Upper lobe of left lung (tissue), 6 donors: Measurements from ENCODE around the gene MIAT. TPM values are rescaled to one million over a fixed set of nuclear protein-coding genes. Genes with fewer than 3 reads are reported as not detected.
A peak's percentile ranks its signal among the peaks of the same experiment; 100 is the strongest.

Source experiments
- ATAC-seq, 2 donors: fragments of 200-7000 bp; cut with Tn5 transposase; one replicate each; pipeline ENCODE4 v1.9.1; 2022; ENCODE audit warnings: mild to moderate bottlenecking in 2 of 2, moderate library complexity in 2 of 2; ENCODE audit not compliant: low FRiP score in 2 of 2
- DNase-seq, 2 donors: peaks; one replicate each; pipeline ENCODE4 v3.0.0-alpha.2; 2019 to 2020
- H3K27ac ChIP-seq, 4 donors: fragments of 200-600 bp; sonication (generic); one replicate each; pipeline ENCODE4 v1.5.1; 2016 to 2019
- H3K27me3 ChIP-seq, 4 donors: fragments of 200-600 bp; sonication (generic); one replicate each; pipeline ENCODE4 v1.5.1; 2017 to 2019
- H3K36me3 ChIP-seq, 4 donors: fragments of 200-600 bp; sonication (generic); one replicate each; pipeline ENCODE4 v1.5.1; 2016 to 2019
- H3K4me1 ChIP-seq, 4 donors: fragments of 200-600 bp; sonication (generic); one replicate each; pipeline ENCODE4 v1.5.1; 2018 to 2019
- H3K4me3 ChIP-seq, 4 donors: fragments of 200-600 bp; sonication (generic); one replicate each; pipeline ENCODE4 v1.5.1; 2017 to 2019; ENCODE audit warnings: mild to moderate bottlenecking in 2 of 4, moderate library complexity in 1 of 4
- H3K9me3 ChIP-seq, 4 donors: fragments of 200-600 bp; sonication (generic); one replicate each; pipeline ENCODE4 v1.5.1; 2018 to 2019
- CTCF ChIP-seq, 6 experiments: fragments of 450-650 bp in 4 of 6; fragments of 200-600 bp in 2 of 6; sonication (generic) in 2 of 6; IDR thresholded peaks; one replicate each; pipeline ENCODE4 v1.5.1; 2016 to 2019; ENCODE audit warnings: antibody characterized with exemption in 6 of 6
- EP300 ChIP-seq, 4 donors: sonication (generic); formaldehyde crosslinking; IDR thresholded peaks; one replicate each; pipeline ENCODE4 v1.5.1; 2017; ENCODE audit warnings: antibody characterized with exemption in 4 of 4, control low read depth in 2 of 4
- POLR2A ChIP-seq, 4 donors: fragments of 450-650 bp; IDR thresholded peaks; one replicate each; pipeline ENCODE4 v1.5.1; 2016 to 2017; ENCODE audit warnings: antibody characterized with exemption in 4 of 4, mild to moderate bottlenecking in 2 of 4
- POLR2AphosphoS5 ChIP-seq, 2 donors: sonication (generic); formaldehyde crosslinking; IDR thresholded peaks; one replicate each; pipeline ENCODE4 v1.5.1; 2017; ENCODE audit warnings: antibody characterized with exemption in 2 of 2
- WGBS, 2 donors: methylation state at CpG; one replicate each; pipeline ENCODE4 v1.1.5; 2017 to 2018; 5-methylcytosine and 5-hydroxymethylcytosine counted together
- total RNA-seq, 6 donors: library from RNA; depleted of rRNA in 4 of 6; stranded (reverse); fragments of >200 nt in 4 of 6; gene quantifications; one replicate each; pipeline versions ENCODE4 v1.1.0 to v1.2.1, GENCODE V29; 2016 to 2021
- donor health status: DM: no; HTN: no; CAD: no; lungs with moderate emphysema.
- donor health status: DM: no; HTN: yes; CAD: no; lungs with severe emphysema.

MIAT gene
- total RNA-seq, 6 donors from 2014 or later = 3.0 to 24.1 (median 6.1) TPM

- TF ChIP-seq POLR2AphosphoS5 (IDR thresholded peaks at IDR 0.05) = no peak
- TF ChIP-seq EP300 (IDR thresholded peaks at IDR 0.05) = no peak
- no peak for TF ChIP-seq POLR2A (IDR thresholded peaks at IDR 0.05)
- no peak for TF ChIP-seq CTCF (IDR thresholded peaks at IDR 0.05)
- Histone ChIP-seq H3K9me3 (no peaks in the 10 kb centered on the region), H3K4me3 (no peak overlapping the region), H3K27ac (no peak overlapping the region), H3K36me3 (no peaks in the 10 kb centered on the region), H3K4me1 (peaks cover 12 to 19% (median 14%) of the 10 kb centered on the region in 4 donors), H3K27me3 (no peaks in the 10 kb centered on the region)
- no peak for ATAC-seq
- no peak for DNase-seq
- WGBS, 2 donors = 78 to 84% methylated on average over 12 to 13 of the region's 13 CpGs
These were observed 9.8 kb downstream of the MIAT start for GRCh38 chr22:26667140-26667539.

GRCh38 chr22:26669060-26669481 is 11.7 kb downstream of the MIAT start:
- peaks cover 24 to 30% (median 25%) of the 10 kb centered on the region in 4 donors for H3K4me1 ChIP-seq
- no peak overlapping the region for H3K27ac ChIP-seq
- no peak overlapping the region for H3K4me3 ChIP-seq
- TF ChIP-seq CTCF (IDR thresholded peaks at IDR 0.05) (peak in 2 of 6 experiments; percentile 11 to 30), POLR2AphosphoS5 (IDR thresholded peaks at IDR 0.05) (no peak)
- no peaks in the 10 kb centered on the region for H3K27me3 ChIP-seq
- no peaks in the 10 kb centered on the region for H3K36me3 ChIP-seq
- 41 to 42% methylated on average over 2 of the region's 2 CpGs for WGBS, 2 donors
- DNase-seq = no peak
- ATAC-seq = no peak
- no peaks in the 10 kb centered on the region for H3K9me3 ChIP-seq

- Histone ChIP-seq H3K9me3 (no peaks in the 10 kb centered on the region), H3K4me1 (peaks cover 35 to 44% (median 37%) of the 10 kb centered on the region in 4 donors), H3K27me3 (no peaks in the 10 kb centered on the region), H3K27ac (peak overlapping the region in 3 of 4 donors; percentile 93 to 100 (median 95)), H3K36me3 (no peaks in the 10 kb centered on the region), H3K4me3 (no peak overlapping the region)
- 87% methylated on average over 4 of the region's 4 CpGs for WGBS, 2 donors
- no peak for TF ChIP-seq POLR2A (IDR thresholded peaks at IDR 0.05)
- no peak for TF ChIP-seq CTCF (IDR thresholded peaks at IDR 0.05)
- TF ChIP-seq EP300 (IDR thresholded peaks at IDR 0.05) = no peak
- TF ChIP-seq POLR2AphosphoS5 (IDR thresholded peaks at IDR 0.05) = no peak
- no peak for ATAC-seq
- DNase-seq = no peak
These were observed 13.1 kb downstream of the MIAT start for GRCh38 chr22:26670459-26670858.

GRCh38 chr22:26671317-26672059 is 14.1 kb downstream of the MIAT start:
- ATAC-seq (no peak), DNase-seq (peak; percentile 31 to 79)
- TF ChIP-seq EP300 (IDR thresholded peaks at IDR 0.05) (no peak), POLR2AphosphoS5 (IDR thresholded peaks at IDR 0.05) (no peak), CTCF (IDR thresholded peaks at IDR 0.05) (no peak), POLR2A (IDR thresholded peaks at IDR 0.05) (no peak)
- 64 to 81% methylated on average over 6 to 15 of the region's 15 CpGs for WGBS, 2 donors
- peaks cover 35 to 50% (median 38%) of the 10 kb centered on the region in 4 donors for H3K4me1 ChIP-seq
- peak overlapping the region in 2 of 4 donors; percentile 70 to 89 for H3K4me3 ChIP-seq
- H3K27ac ChIP-seq = peak overlapping the region; percentile 93 to 100 (median 97)
- H3K9me3 ChIP-seq = no peaks in the 10 kb centered on the region
- no peaks in the 10 kb centered on the region for H3K36me3 ChIP-seq
- no peaks in the 10 kb centered on the region for H3K27me3 ChIP-seq
